ENCODE results near the gene CAP1.

DNA sequence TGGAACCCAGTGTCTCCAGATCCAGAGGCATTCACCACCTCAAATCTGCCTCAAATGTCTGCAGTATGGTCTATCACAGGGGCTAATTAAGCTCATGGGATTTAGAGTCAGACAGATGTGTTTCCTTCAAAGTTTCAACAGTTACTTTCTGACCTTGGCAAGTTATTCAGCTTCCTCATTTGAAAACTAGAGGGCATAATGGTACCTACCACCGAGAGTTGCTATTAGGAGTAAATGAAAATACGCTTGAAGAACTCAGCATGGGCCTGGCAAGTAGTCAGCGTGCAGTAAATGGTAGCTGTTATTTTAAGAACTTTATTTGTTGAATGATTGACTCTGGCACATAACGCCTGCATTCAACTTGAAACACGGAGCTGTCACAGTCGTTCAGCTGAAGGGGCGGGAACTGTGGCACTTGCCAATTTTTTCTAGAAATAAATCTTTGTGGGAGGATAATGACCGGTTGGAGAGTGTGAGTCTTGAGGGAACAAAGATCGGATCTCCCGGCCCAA, 1.2 kb upstream of the CAP1 start:
- TF ChIP-seq POLR2A (IDR thresholded peaks at IDR 0.05; ENCODE audit: low read depth, low read length) = no peak
- no peak for TF ChIP-seq POLR2AphosphoS5 (IDR thresholded peaks at IDR 0.05; ENCODE audit: low read depth, low read length)
